Stimulated activated CD4-positive, alpha-beta T cell treated with anti-CD3 and anti-CD28 coated beads, Interleukin-15, amount 100 ng/mL, for 48 hours (primary cell): ENCODE results near the gene CPLX1.

ENCODE experiments used
- DNase-seq, 2 donors: peaks; one replicate each; pipeline ENCODE4 v3.0.0-alpha.2; 2020; ENCODE audit warnings: low read depth in 2 of 2

Gene CPLX1

GRCh38 chr4:832536-832935 lies 6.6 kb upstream of the CPLX1 start:
- no peak for DNase-seq

- DNase-seq: no peak
Observed at GRCh38 chr4:832108-832507, 6.2 kb upstream of the CPLX1 start.

DNA sequence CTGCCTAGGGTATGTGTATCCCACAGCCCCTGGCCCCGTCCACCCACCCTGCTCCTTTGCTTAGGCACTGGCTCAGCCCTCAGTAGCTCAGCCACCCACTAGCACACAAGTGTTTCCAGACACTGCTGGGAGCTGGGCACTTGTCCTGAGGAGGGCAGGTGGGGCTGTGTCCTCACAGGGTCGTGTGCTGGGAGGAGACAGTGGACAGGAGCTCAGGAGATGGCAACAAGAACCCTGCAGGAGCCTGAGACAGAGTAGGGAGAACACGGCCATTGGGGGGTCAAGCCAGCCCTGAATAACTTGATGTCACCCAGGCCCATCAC lies 5.5 kb upstream of the CPLX1 start:
- no peak for DNase-seq

DNA sequence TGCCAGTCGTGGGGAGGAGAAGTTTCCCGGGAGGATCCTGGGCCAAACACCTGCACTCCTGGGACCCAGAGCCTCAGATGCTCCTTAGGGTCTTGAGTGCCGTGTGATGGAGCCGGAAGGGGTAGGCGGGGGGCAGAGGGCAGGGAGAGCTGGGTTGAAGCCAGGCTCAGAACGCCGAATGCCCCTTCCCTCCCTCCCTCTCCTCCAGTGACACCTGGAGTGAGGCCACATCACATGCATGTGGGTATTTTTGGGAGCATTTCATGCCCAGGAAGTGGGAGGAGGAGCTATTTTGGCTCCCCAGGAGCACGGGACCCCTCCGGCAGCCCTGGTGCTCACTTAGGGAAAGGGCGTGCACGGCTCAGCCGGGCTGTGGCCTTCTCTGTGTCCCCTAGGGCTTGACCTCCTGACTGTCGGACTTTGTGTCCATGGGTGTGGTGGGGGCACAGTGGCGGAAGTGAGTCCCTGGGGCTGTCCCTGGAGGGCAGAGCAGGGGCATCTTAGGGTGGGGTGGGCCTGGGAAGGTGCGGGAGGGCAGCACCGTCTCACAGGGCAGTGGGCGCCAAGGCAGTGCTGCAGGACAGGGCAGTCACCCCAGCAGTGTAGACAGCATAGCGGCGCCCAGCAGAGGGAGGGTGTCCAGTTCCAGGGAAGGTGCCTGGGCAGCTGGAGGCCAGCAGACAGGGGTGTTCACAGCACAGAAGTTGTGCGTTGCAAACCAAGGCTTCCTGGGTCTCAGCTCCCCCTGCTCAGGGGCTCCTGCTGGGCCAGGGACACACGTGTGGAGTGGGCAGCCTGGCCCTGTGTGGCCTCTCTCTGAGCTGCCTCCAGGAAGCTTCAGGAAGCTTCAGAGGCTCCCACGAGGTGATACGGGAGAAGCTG lies 4.9 kb upstream of the CPLX1 start:
- DNase-seq: no peak

DNA sequence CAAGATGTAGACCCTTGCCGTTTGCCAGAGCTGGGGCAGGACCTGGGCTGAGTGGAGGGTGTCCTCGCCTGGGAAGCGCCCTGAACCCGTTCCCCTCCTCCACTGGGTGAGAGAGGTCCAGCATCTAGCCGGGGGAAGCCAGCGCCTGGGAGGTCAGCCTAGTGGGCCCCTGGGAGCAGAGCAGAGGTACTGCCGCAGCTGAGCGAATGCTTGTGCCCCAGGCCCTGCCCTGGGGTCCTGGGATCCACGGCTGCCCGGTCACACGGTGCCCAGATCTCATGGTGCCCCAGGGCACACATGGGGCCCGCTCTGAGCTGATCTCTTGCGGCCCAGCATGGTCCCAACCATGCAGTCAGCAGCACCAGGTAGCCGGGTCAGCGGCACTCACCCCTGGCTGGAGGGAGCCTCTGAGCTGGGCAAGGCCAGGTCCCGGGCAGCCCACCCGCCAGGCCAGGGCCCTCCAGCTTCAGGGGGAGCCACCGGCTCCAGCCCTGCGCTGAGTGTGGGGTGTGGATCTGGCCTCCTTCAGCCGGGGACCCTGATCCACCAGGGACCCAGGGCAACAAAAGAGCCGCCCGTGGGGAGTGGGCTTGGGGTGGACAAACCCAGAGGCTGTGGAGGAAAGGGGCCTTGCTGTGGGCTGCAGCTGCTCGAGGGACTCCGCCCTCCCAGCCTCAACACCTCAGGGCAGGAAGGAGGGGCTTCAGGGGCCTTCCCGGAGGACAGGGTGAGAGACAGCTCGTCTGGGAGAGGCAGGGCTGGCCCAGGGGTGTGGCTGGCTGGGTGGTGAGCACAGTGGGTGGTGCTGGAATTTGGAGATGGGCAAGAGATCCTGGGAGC lies 4.1 kb upstream of the CPLX1 start:
- DNase-seq: no peak

DNA sequence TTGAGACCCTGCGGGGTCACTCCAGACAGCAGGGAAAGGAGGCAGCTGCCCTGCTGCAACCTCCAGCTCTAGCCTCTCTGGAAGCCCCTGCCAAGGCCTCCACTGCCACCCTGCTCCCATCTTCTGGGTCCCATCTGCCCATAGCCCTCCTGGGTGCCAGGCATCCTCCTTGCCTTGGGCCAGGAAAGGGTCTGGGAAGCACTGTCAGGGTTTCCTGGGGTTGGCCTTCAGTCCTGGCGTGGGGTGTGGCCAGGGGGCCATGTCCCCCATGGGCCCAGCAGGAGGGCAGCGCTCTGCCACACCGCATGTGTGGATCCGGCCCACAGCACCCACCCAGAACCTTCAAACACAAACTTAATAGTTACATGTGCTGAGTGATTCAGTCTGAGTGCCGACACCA lies 3.4 kb upstream of the CPLX1 start:
- no peak for DNase-seq

- no peak for DNase-seq
Observed at GRCh38 chr4:828641-829271, 2.8 kb upstream of the CPLX1 start.

- no peak for DNase-seq
Observed at GRCh38 chr4:827209-828081, 1.5 kb upstream of the CPLX1 start.

GRCh38 chr4:826508-827208 lies 729 bp upstream of the CPLX1 start:
- no peak for DNase-seq

DNA sequence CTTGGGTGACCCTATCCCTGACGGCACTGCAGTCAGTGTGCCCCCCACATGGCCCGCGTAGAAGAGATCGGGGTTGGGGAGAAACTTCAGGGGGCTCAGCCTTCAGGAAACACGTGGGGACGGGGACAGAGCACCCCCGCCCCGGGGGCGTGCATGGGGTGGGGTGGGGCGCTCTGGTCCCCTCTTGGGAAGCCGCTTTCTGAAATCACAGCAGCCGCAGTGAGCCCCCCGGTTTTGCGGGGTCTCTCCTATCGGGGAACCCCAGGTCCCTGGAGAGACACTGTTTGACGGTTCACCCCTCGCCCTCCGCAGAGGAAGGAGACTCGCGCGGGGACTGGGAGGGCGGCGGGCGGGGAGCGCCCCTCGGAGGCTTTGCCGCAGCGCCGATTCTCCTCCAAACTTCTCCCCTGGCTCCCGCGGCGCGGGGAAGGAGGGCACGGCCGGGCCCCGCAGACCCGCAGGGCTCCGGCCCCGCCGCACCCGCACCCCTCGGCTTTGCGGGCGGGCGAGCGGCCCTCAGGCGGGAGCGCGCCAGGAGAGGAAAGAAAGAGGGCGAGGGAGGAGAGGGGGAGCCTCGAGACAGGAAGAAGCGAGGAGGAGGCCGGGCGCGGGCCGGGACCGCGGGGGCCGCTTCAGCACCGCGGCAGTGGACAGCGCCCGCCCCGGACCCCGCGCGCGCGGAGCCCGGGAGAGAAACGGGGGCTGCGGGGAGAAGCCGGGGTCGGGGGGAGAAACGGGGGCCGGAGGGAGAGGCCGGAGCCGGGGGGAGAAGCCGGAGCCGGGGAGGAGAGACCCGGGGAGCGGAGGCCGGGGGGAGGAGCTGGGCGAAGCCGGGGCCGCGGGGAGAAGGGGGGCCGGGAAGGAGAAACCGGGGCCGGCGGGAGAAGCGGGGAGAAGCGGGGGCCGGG lies 612 bp downstream of the CPLX1 start:
- no peak for DNase-seq

DNA sequence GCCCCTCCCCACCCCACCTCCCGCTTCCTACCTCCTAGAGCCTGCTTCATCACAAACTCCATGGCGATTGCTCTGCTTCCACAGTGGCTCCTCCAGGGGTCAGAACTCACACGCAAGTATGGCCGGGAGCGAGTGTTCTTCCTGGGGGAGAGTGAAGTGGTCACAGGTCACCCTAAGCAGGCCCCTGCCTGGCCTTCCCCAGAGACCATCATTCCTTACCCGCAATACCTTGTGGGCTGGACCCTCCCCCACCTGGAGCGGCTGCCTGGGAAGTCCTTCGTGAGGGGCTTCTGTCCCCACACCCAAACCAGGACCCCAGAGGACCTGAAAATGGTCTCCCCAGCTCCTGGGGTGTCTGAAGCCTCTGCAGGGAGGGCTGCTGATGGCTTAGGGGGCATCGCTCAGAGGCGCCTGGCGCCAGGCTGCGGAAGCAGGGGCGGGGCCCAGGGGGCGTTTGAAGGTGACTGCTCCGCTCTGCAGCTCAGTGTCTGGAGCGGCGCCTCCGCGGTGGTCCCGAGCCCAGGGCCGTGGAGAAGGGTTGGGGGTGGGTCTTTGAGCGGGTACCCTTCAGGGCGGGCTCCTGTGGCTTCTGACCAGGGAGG lies 1.4 kb downstream of the CPLX1 start:
- no peak for DNase-seq

- DNase-seq: no peak
Observed at GRCh38 chr4:823761-824460, 2.0 kb downstream of the CPLX1 start.

- no peak for DNase-seq
Observed at GRCh38 chr4:823176-823760, 2.7 kb downstream of the CPLX1 start.

GRCh38 chr4:822361-823175 lies 3.4 kb downstream of the CPLX1 start:
- DNase-seq: no peak

DNA sequence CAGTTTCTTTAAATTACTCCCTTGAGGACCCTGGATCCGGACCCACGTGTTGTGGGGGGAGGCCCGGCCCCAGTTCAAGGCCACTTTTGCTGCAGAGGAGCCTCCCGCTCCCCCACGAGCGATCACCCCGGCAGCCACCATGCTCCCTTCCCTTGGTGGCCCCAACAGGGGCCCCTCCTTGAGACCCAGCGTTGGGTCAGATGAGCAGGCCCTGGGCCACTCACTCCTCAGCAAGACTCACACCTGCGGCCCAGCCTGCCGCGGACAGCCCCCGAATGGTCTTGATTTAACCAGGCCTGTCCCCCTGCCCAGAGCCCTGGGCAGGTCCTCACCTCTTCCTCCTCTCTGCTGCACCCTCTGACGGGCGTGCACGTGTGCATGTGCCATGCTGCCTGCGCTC lies 4.3 kb downstream of the CPLX1 start:
- DNase-seq: no peak

GRCh38 chr4:821181-821591 lies 4.7 kb downstream of the CPLX1 start:
- DNase-seq: no peak
